Fibroblast of the aortic adventitia (primary cell): ENCODE data around the gene GNAT3. TPM values are rescaled to one million over a fixed set of nuclear protein-coding genes. Genes with fewer than 3 reads are reported as not detected.
A peak's percentile ranks its signal among the peaks of the same experiment; 100 is the strongest.

Experiments
- DNase-seq: peaks from one replicate; pipeline ENCODE4 v3.0.0-alpha.2; 2010; ENCODE audit warnings: low read depth
- H3K4me3 ChIP-seq: 2 replicates; pipeline ENCODE4 v1.5.1; 2011; ENCODE audit warnings: low read depth, mild to moderate bottlenecking, control low read depth, low read length, moderate library complexity
- total RNA-seq: library from RNA; depleted of rRNA; stranded (reverse); fragments of >200 nt; gene quantifications from 2 replicates; pipeline ENCODE4 v1.2.3, GENCODE V29; 2012; ENCODE audit warnings: low replicate concordance
- TF ChIP-seq, protein P1 (sequence below): IDR thresholded peaks from 2 replicates; pipeline ENCODE4 v1.5.1; 2011; ENCODE audit warnings: mild to moderate bottlenecking, low read length, control low read depth, inconsistent platforms; ENCODE audit not compliant: insufficient read depth

The GNAT3 gene
- total RNA-seq, 1 donor = not detected

DNA sequence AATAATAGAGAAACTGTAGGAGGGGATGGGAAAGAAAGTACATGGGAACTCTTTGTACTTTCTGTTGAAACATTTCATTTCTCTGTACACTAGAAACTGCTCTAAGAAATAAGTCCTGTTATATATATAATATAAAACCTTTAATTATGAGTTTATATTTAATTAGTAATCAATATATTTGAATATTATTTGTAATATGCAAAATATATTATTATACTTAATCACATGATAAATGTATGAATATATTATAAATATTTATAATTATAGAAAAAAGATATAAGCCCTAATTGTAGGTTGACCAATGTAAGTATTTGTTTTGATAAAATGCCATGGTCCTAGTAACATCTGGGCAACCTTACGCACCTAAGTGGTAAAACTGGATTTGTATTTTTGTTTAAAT is 51.0 kb downstream of the GNAT3 start:
- no peak for DNase-seq
- TF ChIP-seq, protein P1, sequence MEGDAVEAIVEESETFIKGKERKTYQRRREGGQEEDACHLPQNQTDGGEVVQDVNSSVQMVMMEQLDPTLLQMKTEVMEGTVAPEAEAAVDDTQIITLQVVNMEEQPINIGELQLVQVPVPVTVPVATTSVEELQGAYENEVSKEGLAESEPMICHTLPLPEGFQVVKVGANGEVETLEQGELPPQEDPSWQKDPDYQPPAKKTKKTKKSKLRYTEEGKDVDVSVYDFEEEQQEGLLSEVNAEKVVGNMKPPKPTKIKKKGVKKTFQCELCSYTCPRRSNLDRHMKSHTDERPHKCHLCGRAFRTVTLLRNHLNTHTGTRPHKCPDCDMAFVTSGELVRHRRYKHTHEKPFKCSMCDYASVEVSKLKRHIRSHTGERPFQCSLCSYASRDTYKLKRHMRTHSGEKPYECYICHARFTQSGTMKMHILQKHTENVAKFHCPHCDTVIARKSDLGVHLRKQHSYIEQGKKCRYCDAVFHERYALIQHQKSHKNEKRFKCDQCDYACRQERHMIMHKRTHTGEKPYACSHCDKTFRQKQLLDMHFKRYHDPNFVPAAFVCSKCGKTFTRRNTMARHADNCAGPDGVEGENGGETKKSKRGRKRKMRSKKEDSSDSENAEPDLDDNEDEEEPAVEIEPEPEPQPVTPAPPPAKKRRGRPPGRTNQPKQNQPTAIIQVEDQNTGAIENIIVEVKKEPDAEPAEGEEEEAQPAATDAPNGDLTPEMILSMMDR = no peak
- H3K4me3 ChIP-seq = no peak overlapping the region

DNA sequence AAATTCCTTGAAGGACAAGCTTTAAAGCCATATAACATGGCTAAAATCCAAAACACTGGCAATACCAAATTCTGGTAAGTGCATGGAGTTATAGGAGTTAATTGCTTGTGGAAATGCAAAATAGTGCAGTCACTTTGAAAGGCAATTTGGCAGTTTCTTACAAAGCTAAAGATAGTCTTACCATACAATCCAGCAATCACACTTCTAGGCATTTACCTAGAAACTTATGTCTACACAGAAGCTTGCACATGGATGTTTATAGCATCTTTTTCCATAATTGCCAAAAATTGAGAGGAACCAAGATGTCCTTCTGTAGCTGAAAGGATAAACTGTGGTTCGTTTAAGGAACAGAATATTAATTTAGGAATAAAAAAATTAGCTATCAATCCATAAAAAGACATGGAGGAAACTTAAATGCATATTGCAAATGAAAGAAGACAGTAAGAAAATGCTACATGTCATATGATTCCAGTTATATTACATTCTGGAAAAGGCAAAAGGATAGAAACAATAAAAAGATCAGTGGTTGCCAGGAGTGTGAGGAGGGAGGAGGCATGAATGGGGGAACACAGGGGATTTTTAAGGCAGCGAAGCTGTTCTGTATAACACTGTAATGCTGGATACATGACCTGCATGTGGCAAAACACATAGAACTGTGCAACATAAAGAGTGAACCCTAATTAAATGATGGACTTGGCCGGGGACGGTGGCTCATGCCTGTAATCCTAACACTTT is 51.9 kb downstream of the GNAT3 start:
- DNase-seq = no peak
- no peak overlapping the region for H3K4me3 ChIP-seq
- TF ChIP-seq, protein P1 = no peak

DNA sequence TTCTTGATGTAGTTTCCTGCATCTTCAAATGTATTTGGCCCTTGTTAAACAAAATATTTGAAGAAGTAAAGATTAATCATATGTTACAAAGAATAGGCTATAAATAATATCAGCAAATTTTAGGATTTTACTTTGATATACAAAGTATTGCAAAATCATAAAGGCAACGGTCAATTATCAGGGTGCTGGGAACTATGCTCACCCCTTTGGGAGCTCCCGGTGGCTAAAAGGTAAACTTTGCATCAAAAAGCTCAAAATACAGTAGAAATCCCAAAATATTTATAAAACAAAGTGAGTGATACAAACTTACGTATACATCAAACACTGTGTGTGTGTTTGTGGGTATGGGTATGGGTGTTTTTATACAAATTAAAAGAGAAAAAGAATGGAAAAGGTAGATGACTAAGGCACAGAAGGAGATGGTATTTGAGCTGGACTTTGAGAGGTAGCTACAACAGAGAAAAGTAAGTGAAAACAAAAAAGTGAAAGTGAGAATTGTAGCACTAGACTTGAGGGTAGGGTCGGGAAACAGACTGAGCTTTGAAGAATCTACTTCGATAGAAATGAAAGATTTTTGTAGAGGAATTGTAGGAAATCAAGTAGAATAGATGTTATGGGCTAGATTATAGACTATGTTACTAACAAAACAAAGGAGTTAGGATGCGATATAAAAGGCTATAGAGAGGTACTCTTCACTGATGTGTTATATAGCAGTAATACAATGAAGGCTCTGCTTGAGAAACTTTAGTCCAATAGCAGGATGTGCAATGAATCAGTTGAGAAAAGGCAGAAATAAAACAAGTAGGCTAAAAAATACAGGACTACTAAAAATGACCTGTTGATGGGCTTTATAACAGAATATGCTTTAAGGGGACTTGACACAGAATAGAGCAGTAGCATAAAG is 52.8 kb downstream of the GNAT3 start:
- TF ChIP-seq, protein P1 = no peak
- DNase-seq = no peak
- no peak overlapping the region for H3K4me3 ChIP-seq

DNA sequence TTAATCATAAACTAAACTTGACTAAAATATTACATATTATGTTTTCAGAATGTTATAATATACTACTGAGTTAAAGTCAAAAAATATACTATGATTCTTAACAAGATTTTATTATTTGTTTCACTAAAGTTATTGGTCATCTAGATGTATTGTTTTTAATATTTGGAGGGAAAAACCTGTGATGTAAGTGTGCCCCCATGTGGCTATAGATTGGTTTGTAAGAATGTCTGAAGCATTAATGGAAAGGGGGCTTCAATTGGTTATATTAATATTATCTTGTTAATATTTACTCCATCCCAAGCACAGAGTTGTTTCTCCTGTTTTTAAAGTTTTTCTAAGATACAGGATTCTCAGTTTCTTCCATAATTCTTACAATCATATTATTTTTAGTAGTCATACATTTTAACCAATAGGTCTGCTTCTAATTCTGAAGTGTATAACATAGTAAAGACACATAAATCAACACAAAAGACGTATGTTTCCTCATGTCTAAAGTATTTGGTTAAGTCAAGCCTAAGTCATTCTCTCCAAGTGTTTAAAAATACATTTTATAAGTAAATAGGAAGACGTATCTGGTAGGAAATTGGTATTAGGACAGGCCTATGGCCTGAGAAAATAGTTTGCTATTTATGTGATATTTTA is 58.0 kb downstream of the GNAT3 start:
- peak; percentile 61 for DNase-seq
- no peak overlapping the region for H3K4me3 ChIP-seq
- TF ChIP-seq, protein P1 = peak; percentile 48

DNA sequence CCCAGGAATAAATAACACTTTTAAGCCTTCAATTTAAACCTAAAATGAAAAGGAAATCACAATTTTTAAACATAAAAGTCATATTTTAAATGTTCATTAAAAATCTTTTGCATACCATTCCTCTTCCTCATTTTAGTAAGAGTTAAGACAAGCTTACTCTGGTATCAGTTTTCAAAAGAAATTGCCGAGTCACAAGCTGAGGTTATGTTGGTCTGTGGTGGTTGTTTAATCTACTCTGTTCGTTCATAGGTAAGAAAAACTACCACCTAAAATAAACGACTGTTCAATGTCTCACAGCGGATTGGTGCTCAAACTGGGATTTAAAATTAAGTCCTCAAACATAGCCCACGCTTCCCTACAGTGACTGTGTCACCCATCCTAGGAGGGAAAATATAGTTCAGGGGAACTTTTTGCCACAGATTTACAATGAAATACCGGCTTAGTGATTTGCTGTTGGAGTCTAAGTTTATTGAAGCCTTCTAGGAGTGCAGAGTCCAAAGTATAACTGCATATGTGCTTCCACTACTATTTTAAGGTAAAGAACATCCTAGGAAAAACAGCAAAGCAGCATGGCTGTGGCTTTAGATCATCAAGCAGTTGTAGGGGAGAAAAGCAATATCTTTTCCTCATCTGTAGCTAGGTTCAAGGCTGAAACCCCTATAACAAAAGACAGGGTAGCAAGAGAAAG is 61.1 kb downstream of the GNAT3 start:
- TF ChIP-seq, protein P1 = no peak
- peak; percentile 52 for DNase-seq
- H3K4me3 ChIP-seq = no peak overlapping the region

DNA sequence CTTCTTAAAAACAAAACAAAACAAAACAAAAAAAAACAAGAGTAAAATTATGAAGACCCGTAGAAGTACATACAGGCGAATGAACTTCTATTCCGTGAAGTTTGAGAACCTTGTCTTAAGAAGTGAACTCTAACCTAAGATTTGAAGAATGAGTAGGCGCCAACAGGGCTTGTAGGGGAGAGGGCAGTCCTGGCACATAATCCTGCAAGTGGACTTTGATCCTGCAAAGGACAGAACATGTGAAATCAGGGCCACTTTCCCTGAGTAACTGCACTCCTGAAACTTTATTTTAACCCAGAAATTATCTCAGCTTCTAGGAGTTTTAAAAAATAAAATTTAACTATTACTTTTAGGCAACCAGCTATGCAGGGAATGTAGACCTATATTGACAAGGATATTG is 62.0 kb downstream of the GNAT3 start:
- TF ChIP-seq, protein P1 = no peak
- no peak overlapping the region for H3K4me3 ChIP-seq
- DNase-seq = no peak
